IPS-20b (cell line): ENCODE data around the gene INTS11.

Experiments
- H3K27ac ChIP-seq: one replicate; pipeline ENCODE4 v1.5.1; 2013; ENCODE audit warnings: low read length
- H3K27me3 ChIP-seq: 2 replicates; pipeline ENCODE4 v1.6.1; 2013; ENCODE audit warnings: mild to moderate bottlenecking, low read length, inconsistent platforms; ENCODE audit not compliant: insufficient read depth
- H3K36me3 ChIP-seq: 2 replicates; pipeline ENCODE4 v1.6.1; 2013; ENCODE audit warnings: low read depth, mild to moderate bottlenecking, inconsistent platforms, low read length, moderate library complexity; ENCODE audit not compliant: insufficient read depth
- H3K4me1 ChIP-seq: 2 replicates; pipeline ENCODE4 v1.6.1; 2013; ENCODE audit warnings: mild to moderate bottlenecking, control low read depth, inconsistent platforms, low read length, moderate library complexity; ENCODE audit not compliant: insufficient read depth
- H3K4me3 ChIP-seq: 2 replicates; pipeline ENCODE4 v1.5.1; 2013; ENCODE audit warnings: mild to moderate bottlenecking, low read length, inconsistent platforms
- H3K9ac ChIP-seq: 2 replicates; pipeline ENCODE4 v1.6.1; 2013; ENCODE audit warnings: low read depth, mild to moderate bottlenecking, inconsistent platforms, low read length, moderate library complexity
- H3K9me3 ChIP-seq: 2 replicates; pipeline ENCODE4 v1.6.1; 2013; ENCODE audit warnings: mild to moderate bottlenecking, low read depth, low read length, inconsistent platforms; ENCODE audit not compliant: insufficient read depth

INTS11 gene

DNA sequence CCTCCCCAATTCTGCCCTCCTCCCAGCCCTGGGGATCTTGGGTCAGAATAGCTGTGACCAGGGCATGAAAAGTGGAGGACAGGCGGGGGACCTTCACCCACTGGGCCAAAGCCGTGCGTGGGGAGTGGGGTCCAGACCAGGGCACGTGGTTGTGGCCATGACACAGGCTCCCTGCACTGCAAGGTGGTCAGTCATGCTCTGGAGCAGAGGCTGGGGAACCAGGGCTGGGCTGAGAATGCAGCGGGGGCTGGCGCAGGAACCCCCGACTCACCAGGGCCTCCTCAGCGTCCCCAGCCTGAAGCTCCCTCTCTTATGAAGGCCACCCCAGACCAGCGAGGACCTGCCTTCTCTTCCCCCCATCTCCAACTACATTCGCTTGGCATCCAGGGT lies 22.0 kb upstream of the INTS11 start:
- Histone ChIP-seq H3K4me3 (no peak overlapping the region), H3K27me3 (no peaks in the 10 kb centered on the region), H3K27ac (no peak overlapping the region), H3K9me3 (no peaks in the 10 kb centered on the region), H3K36me3 (peaks cover under 1% of the 10 kb centered on the region; the same call in 1 of the 2 replicates), H3K4me1 (no peaks in the 10 kb centered on the region; the same call in 1 of the 2 replicates), H3K9ac (no peak overlapping the region)

GRCh38 chr1:1345860-1346500 lies 21.5 kb upstream of the INTS11 start:
- H3K4me3 ChIP-seq = no peak overlapping the region
- H3K9me3 ChIP-seq = no peaks in the 10 kb centered on the region
- peaks cover 5% of the 10 kb centered on the region for H3K36me3 ChIP-seq
- H3K4me1 ChIP-seq = no peaks in the 10 kb centered on the region; the same call in 1 of the 2 replicates
- no peaks in the 10 kb centered on the region for H3K27me3 ChIP-seq
- no peak overlapping the region for H3K27ac ChIP-seq
- H3K9ac ChIP-seq = no peak overlapping the region

DNA sequence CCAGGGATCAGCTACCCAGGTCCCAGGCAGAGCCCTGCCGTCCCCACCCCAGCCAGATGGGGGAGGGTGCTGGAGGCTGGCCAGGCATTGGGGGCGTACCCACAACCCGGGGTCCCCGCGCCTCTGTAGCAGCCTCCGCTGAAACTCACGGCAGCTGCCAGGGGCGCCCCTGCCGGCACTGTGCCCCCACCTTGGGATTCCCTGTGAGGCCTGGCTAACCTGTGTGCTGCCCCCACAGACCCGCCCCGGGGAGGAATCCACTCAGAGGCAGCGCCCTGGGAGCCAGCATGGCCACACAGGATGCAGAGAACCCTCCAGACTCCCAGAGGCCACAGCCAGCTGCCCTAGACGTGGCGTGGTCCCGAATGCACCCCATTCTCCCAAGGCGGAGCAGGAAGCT lies 20.9 kb upstream of the INTS11 start:
- Histone ChIP-seq H3K9ac (no peak overlapping the region), H3K27ac (no peak overlapping the region), H3K9me3 (no peaks in the 10 kb centered on the region), H3K27me3 (no peaks in the 10 kb centered on the region), H3K36me3 (peaks cover 11% of the 10 kb centered on the region), H3K4me3 (no peak overlapping the region), H3K4me1 (no peaks in the 10 kb centered on the region; the same call in 1 of the 2 replicates)

DNA sequence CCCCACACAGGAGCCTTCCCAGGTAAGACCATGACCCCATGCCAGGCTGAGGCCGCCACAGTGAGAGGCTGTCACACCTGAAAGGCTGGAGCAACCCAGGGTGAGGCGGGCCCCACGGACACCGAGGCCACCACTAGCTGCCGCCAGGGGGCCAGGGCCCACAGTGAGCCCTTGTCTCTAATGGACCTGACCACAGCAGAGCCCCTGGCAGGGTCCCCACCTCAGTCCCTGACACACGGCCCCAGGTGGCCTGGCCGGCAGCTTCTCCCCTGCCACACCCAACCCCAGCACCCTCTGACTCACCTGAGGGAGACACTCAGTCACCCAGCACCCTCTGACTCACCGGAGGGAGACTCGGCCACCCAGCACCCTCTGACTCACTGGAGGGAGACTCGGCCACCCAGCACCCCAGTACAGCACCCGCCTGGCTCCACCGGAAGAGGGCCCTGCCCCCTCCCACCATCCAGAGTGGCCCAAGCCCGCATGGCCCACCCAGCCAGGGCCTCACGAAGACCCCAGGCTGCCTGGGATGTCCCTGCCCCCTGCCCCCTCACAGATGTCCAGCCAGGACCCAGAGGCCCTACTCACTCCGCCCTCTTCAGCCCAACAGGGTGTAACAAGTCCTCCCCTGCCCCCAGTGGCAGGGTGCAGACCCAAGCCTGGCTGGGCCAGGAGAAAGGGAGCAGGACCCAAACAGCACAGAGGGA lies 20.3 kb upstream of the INTS11 start:
- Histone ChIP-seq H3K36me3 (peaks cover 14% of the 10 kb centered on the region), H3K4me1 (no peaks in the 10 kb centered on the region; the same call in 1 of the 2 replicates), H3K27me3 (no peaks in the 10 kb centered on the region), H3K9me3 (no peaks in the 10 kb centered on the region), H3K4me3 (no peak overlapping the region), H3K9ac (no peak overlapping the region), H3K27ac (no peak overlapping the region)

- no peaks in the 10 kb centered on the region for H3K9me3 ChIP-seq
- no peaks in the 10 kb centered on the region for H3K27me3 ChIP-seq
- H3K27ac ChIP-seq = no peak overlapping the region
- H3K4me3 ChIP-seq = no peak overlapping the region
- no peaks in the 10 kb centered on the region; the same call in 1 of the 2 replicates for H3K4me1 ChIP-seq
- H3K9ac ChIP-seq = no peak overlapping the region
- H3K36me3 ChIP-seq = peaks cover 14% of the 10 kb centered on the region
Measured at GRCh38 chr1:1343811-1344421, 19.5 kb upstream of the INTS11 start.

GRCh38 chr1:1342584-1343115 lies 18.2 kb upstream of the INTS11 start:
- H3K4me1 ChIP-seq = no peaks in the 10 kb centered on the region; the same call in 1 of the 2 replicates
- H3K9ac ChIP-seq = no peak overlapping the region
- no peaks in the 10 kb centered on the region for H3K9me3 ChIP-seq
- H3K27ac ChIP-seq = no peak overlapping the region
- no peaks in the 10 kb centered on the region for H3K27me3 ChIP-seq
- H3K36me3 ChIP-seq = peaks cover 14% of the 10 kb centered on the region
- H3K4me3 ChIP-seq = no peak overlapping the region

GRCh38 chr1:1342061-1342562 lies 17.7 kb upstream of the INTS11 start:
- Histone ChIP-seq H3K27me3 (no peaks in the 10 kb centered on the region), H3K4me3 (no peak overlapping the region), H3K9ac (no peak overlapping the region), H3K36me3 (peaks cover 19% of the 10 kb centered on the region), H3K27ac (no peak overlapping the region), H3K9me3 (no peaks in the 10 kb centered on the region), H3K4me1 (no peaks in the 10 kb centered on the region)

GRCh38 chr1:1341549-1342021 lies 17.1 kb upstream of the INTS11 start:
- H3K36me3 ChIP-seq = peaks cover 20% of the 10 kb centered on the region
- H3K9me3 ChIP-seq = no peaks in the 10 kb centered on the region
- H3K9ac ChIP-seq = no peak overlapping the region
- H3K27ac ChIP-seq = no peak overlapping the region
- no peaks in the 10 kb centered on the region for H3K27me3 ChIP-seq
- H3K4me3 ChIP-seq = no peak overlapping the region
- no peaks in the 10 kb centered on the region for H3K4me1 ChIP-seq

GRCh38 chr1:1340791-1341548 lies 16.5 kb upstream of the INTS11 start:
- Histone ChIP-seq H3K4me1 (no peaks in the 10 kb centered on the region), H3K36me3 (peaks cover 20% of the 10 kb centered on the region), H3K27me3 (no peaks in the 10 kb centered on the region), H3K9ac (no peak overlapping the region), H3K4me3 (no peak overlapping the region), H3K27ac (no peak overlapping the region), H3K9me3 (no peaks in the 10 kb centered on the region)

DNA sequence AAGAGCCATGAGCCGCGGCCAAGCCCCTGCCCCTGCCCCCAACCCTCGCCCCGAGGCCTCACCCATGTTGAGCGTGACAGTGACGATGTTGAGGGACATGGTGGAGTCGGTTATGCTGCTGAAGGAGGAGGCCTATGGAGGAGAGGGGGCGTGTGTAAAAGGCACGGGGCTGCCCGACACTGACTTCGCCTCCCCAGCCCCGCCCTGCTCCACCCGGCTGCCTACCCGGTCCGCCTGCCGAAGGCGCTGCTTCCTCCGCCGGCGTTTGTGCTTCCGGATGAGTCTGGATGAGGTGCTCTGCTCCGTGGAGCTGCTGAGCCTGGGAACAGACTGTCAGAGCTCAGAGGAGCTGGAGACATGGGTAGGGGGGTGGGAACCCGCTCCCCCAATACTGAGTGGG lies 15.7 kb upstream of the INTS11 start:
- Histone ChIP-seq H3K27ac (no peak overlapping the region), H3K4me1 (no peaks in the 10 kb centered on the region), H3K4me3 (no peak overlapping the region), H3K9ac (no peak overlapping the region), H3K9me3 (no peaks in the 10 kb centered on the region), H3K27me3 (no peaks in the 10 kb centered on the region), H3K36me3 (peaks cover 20% of the 10 kb centered on the region)

DNA sequence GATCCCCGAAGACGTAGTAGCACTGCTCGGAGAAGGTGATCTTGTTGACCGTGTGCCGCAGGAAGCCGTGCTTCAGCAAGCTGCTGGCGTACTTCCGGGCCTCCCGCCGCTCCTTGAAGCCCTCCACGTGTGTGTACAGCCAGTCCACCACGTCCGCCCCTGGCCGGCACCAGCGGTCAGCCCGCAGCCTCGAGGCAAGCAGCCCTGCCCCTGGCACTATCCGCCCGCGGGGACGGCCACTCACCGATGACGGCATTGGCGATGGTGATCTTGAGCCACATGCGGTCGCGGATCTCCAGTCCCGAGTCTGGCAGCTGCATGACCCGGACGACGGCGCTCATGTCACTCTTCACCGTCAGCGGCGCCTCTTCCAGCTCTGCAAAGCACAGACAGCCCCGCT lies 13.8 kb upstream of the INTS11 start:
- peaks cover 20% of the 10 kb centered on the region for H3K36me3 ChIP-seq
- no peaks in the 10 kb centered on the region for H3K27me3 ChIP-seq
- H3K9ac ChIP-seq = no peak overlapping the region

More for the DNA sequence above, 13.8 kb upstream of the INTS11 start:
- Histone ChIP-seq H3K4me3 (no peak overlapping the region), H3K4me1 (no peaks in the 10 kb centered on the region), H3K9me3 (no peaks in the 10 kb centered on the region), H3K27ac (no peak overlapping the region)
